ENCODE results near the gene NEMP1. TPM values are rescaled to one million over a fixed set of nuclear protein-coding genes. Genes with fewer than 3 reads are reported as not detected.

The NEMP1 gene
- total and polyA plus RNA-seq, 2 of the 13 experiments (the other 11 are each of a cell fraction or from before 2014, with no cell fraction given) = 11.4 to 12.9 TPM

DNA sequence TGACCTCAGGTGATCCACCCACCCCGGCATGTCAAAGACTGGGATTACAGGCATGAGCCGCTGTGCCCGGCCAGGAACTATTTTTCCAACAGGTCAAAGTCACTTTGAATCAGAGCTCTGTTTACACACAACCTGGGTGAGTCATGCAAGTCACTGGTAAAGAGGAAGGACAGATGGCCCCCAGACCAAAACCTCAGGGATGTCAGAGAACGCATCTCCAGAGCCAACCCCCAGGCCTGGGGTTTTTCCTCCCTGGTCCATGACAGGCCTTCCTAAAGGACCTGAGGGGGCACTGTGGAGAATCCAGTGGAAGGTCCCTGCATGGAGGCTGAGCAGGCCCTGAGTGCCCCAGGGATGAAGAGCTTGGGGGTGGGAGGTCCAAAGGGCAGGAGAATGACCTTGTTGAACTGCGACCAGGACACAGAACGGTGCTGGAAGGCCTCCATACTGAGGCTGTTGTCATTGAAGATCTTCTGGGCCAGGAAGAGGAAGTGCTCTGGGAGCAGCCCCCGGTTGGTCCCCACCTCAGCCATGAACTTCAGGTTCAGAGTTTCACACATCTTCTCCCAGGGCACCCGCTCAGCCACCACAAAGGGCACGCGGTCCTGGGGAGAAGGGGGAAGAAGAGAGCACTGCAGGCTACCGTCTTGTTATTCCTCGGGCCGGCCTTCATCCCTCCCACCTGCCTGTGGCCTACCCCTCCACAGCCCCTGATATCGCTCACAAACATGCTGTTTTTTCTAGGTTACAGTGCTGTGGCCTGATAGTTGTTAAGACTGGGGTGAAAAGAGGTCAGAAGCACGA lies 23.5 kb upstream of the NEMP1 start (continued):
- TF ChIP-seq, protein P1, sequence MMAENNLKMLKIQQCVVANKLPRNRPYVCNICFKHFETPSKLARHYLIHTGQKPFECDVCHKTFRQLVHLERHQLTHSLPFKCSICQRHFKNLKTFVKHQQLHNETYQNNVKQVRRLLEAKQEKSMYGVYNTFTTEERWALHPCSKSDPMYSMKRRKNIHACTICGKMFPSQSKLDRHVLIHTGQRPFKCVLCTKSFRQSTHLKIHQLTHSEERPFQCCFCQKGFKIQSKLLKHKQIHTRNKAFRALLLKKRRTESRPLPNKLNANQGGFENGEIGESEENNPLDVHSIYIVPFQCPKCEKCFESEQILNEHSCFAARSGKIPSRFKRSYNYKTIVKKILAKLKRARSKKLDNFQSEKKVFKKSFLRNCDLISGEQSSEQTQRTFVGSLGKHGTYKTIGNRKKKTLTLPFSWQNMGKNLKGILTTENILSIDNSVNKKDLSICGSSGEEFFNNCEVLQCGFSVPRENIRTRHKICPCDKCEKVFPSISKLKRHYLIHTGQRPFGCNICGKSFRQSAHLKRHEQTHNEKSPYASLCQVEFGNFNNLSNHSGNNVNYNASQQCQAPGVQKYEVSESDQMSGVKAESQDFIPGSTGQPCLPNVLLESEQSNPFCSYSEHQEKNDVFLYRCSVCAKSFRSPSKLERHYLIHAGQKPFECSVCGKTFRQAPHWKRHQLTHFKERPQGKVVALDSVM (CRISPR knock-in tag; IDR thresholded peaks at IDR 0.05) = peak; percentile 86; the same call in 1 of the 2 replicates
- TF ChIP-seq TMF1 (CRISPR knock-in tag; IDR thresholded peaks at IDR 0.05; ENCODE audit: low read depth) = no peak
- 0 out of 2 replicates have a peak, but pooled peaks have one; percentile 24 for TF ChIP-seq ZBTB3 (CRISPR knock-in tag; IDR thresholded peaks at IDR 0.05; ENCODE audit: borderline replicate concordance, low read depth)
- TF ChIP-seq CREM (IDR thresholded peaks at IDR 0.05) = peak; percentile 70
- no peak for TF ChIP-seq CREM (CRISPR knock-in tag; IDR thresholded peaks at IDR 0.05)
- no peak for TF ChIP-seq ZNF251 (CRISPR knock-in tag; IDR thresholded peaks at IDR 0.05)
- TF ChIP-seq ZNF841 (CRISPR knock-in tag; IDR thresholded peaks at IDR 0.05; ENCODE audit: borderline replicate concordance) = no peak
- TF ChIP-seq, protein P2, sequence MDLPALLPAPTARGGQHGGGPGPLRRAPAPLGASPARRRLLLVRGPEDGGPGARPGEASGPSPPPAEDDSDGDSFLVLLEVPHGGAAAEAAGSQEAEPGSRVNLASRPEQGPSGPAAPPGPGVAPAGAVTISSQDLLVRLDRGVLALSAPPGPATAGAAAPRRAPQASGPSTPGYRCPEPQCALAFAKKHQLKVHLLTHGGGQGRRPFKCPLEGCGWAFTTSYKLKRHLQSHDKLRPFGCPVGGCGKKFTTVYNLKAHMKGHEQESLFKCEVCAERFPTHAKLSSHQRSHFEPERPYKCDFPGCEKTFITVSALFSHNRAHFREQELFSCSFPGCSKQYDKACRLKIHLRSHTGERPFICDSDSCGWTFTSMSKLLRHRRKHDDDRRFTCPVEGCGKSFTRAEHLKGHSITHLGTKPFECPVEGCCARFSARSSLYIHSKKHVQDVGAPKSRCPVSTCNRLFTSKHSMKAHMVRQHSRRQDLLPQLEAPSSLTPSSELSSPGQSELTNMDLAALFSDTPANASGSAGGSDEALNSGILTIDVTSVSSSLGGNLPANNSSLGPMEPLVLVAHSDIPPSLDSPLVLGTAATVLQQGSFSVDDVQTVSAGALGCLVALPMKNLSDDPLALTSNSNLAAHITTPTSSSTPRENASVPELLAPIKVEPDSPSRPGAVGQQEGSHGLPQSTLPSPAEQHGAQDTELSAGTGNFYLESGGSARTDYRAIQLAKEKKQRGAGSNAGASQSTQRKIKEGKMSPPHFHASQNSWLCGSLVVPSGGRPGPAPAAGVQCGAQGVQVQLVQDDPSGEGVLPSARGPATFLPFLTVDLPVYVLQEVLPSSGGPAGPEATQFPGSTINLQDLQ (CRISPR knock-in tag; IDR thresholded peaks at IDR 0.05) = no peak
- peak; percentile 39 for TF ChIP-seq CBX1 (IDR thresholded peaks at IDR 0.05; ENCODE audit: low read depth)
- no peak for TF ChIP-seq TCF7L2 (IDR thresholded peaks at IDR 0.05; ENCODE audit: low read depth, low read length)
- TF ChIP-seq HCFC1 (IDR thresholded peaks at IDR 0.05; ENCODE audit: low read depth, low read length) = no peak
- no peak for TF ChIP-seq ATRX (CRISPR knock-in tag; IDR thresholded peaks at IDR 0.05; ENCODE audit: borderline replicate concordance)
- no peak; the same call in 1 of the 2 replicates for TF ChIP-seq ZNF652 (CRISPR knock-in tag; IDR thresholded peaks at IDR 0.05; ENCODE audit: borderline replicate concordance, low read depth)
- TF ChIP-seq, protein P3, sequence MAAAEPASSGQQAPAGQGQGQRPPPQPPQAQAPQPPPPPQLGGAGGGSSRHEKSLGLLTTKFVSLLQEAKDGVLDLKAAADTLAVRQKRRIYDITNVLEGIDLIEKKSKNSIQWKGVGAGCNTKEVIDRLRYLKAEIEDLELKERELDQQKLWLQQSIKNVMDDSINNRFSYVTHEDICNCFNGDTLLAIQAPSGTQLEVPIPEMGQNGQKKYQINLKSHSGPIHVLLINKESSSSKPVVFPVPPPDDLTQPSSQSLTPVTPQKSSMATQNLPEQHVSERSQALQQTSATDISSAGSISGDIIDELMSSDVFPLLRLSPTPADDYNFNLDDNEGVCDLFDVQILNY (CRISPR knock-in tag; conservative IDR thresholded peaks at IDR 0.05) = no peak
- TF ChIP-seq RFX3 (CRISPR knock-in tag; IDR thresholded peaks at IDR 0.05) = no peak
- TF ChIP-seq, protein P4, sequence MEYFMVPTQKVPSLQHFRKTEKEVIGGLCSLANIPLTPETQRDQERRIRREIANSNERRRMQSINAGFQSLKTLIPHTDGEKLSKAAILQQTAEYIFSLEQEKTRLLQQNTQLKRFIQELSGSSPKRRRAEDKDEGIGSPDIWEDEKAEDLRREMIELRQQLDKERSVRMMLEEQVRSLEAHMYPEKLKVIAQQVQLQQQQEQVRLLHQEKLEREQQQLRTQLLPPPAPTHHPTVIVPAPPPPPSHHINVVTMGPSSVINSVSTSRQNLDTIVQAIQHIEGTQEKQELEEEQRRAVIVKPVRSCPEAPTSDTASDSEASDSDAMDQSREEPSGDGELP (IDR thresholded peaks at IDR 0.05; ENCODE audit: borderline replicate concordance, low read depth) = no peak
- TF ChIP-seq CENPX (CRISPR knock-in tag; IDR thresholded peaks at IDR 0.05) = no peak
- no peak for TF ChIP-seq ZNF737 (CRISPR knock-in tag; IDR thresholded peaks at IDR 0.05; ENCODE audit: borderline replicate concordance)
- TF ChIP-seq, protein P5, sequence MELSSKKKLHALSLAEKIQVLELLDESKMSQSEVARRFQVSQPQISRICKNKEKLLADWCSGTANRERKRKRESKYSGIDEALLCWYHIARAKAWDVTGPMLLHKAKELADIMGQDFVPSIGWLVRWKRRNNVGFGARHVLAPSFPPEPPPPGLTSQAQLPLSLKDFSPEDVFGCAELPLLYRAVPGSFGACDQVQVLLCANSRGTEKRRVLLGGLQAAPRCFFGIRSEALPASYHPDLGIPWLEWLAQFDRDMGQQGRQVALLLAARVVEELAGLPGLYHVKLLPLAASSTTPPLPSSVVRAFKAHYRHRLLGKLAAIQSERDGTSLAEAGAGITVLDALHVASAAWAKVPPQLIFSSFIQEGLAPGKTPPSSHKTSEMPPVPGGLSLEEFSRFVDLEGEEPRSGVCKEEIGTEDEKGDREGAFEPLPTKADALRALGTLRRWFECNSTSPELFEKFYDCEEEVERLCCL (CRISPR knock-in tag; IDR thresholded peaks at IDR 0.05; ENCODE audit: borderline replicate concordance) = no peak
- TF ChIP-seq, protein P6, sequence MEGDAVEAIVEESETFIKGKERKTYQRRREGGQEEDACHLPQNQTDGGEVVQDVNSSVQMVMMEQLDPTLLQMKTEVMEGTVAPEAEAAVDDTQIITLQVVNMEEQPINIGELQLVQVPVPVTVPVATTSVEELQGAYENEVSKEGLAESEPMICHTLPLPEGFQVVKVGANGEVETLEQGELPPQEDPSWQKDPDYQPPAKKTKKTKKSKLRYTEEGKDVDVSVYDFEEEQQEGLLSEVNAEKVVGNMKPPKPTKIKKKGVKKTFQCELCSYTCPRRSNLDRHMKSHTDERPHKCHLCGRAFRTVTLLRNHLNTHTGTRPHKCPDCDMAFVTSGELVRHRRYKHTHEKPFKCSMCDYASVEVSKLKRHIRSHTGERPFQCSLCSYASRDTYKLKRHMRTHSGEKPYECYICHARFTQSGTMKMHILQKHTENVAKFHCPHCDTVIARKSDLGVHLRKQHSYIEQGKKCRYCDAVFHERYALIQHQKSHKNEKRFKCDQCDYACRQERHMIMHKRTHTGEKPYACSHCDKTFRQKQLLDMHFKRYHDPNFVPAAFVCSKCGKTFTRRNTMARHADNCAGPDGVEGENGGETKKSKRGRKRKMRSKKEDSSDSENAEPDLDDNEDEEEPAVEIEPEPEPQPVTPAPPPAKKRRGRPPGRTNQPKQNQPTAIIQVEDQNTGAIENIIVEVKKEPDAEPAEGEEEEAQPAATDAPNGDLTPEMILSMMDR (CRISPR knock-in tag; IDR thresholded peaks at IDR 0.05) = peak; percentile 58

Data from HepG2 (cell line).